ENCODE measurements around the gene MRPL37.

The MRPL37 gene

GRCh38 chr1:54266195-54266594, 66.2 kb downstream of the MRPL37 start:
- DNase-seq = no peak

DNA sequence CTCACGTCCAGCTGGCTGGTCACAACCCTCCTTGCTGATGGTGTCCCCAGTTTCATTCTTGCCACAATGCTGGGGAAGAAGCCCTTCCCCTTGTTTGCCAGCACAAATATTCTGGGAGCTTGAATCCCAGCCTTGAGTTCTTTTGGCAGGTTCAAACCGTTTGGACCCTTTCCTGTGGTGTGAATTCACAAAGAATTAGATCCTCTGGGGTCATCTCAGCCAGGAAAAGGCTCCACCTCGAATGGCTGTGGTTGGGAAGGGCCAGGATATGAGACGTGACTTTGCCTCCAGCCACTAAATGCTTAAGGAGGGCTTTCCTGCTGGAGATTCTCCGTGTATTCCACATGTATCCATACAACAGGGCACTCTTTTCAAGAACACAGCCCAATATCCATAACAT, 66.9 kb downstream of the MRPL37 start:
- no peak for DNase-seq
